NCI-H1105 treated with DMSO at 0.1 percent for 48 hours (cell line): ENCODE results near the gene AGRP.
"Not testable (repeated sequence)": the region's sequence is repeated elsewhere in the genome, so short reads cannot be mapped to it uniquely, and the experiment has no call there.

ENCODE experiments used
- DNase-seq: peaks from one replicate; lab custom pipeline; 2025; lab: John Stamatoyannopoulos, UW

Gene AGRP

GRCh38 chr16:67504031-67505021 is 21.0 kb upstream of the AGRP start:
- no peak for DNase-seq

- DNase-seq = no peak
These were observed 15.8 kb upstream of the AGRP start for GRCh38 chr16:67499106-67499505.

- no peak for DNase-seq
These were observed 7.2 kb upstream of the AGRP start for GRCh38 chr16:67490335-67491096.

GRCh38 chr16:67489401-67490083 is 6.2 kb upstream of the AGRP start:
- no peak for DNase-seq

- DNase-seq = not testable (repeated sequence)
These were observed 4.2 kb upstream of the AGRP start for GRCh38 chr16:67487561-67487960.

- DNase-seq = no peak
These were observed 3.5 kb upstream of the AGRP start for GRCh38 chr16:67486805-67487204.

- DNase-seq = no peak
These were observed 581 bp upstream of the AGRP start for GRCh38 chr16:67483731-67484525.

GRCh38 chr16:67482233-67482924 is 968 bp downstream of the AGRP start:
- no peak for DNase-seq

- peak; percentile 40 for DNase-seq
These were observed 1.6 kb downstream of the AGRP start for GRCh38 chr16:67481561-67482232.

- peak; percentile 86 for DNase-seq
These were observed 2.4 kb downstream of the AGRP start, which contains the start of gene ATP6V0D1 for GRCh38 chr16:67480833-67481560. ATP6V0D1 (minus strand) TSS chr16:67481157; CDS start chr16:67481086, 71 bp downstream.

GRCh38 chr16:67477960-67478554 is 5.3 kb downstream of the AGRP start:
- DNase-seq = no peak

- DNase-seq = no peak
These were observed 8.5 kb downstream of the AGRP start for GRCh38 chr16:67474551-67475455.

- no peak for DNase-seq
These were observed 11.5 kb downstream of the AGRP start for GRCh38 chr16:67471758-67472384.

GRCh38 chr16:67470359-67470758 is 13.0 kb downstream of the AGRP start:
- DNase-seq = no peak

- DNase-seq = no peak
These were observed 14.6 kb downstream of the AGRP start for GRCh38 chr16:67468731-67469130.

- DNase-seq = no peak
These were observed 16.8 kb downstream of the AGRP start for GRCh38 chr16:67466581-67466980.

GRCh38 chr16:67464565-67464964 is 18.8 kb downstream of the AGRP start:
- DNase-seq = no peak

GRCh38 chr16:67463691-67464090 is 19.7 kb downstream of the AGRP start:
- DNase-seq = no peak
